SK-N-SH treated with all-trans-retinoic acid at 6 μM for 48 hours (cell line): ENCODE measurements around the gene AUTS2.

ENCODE experiments used
- ATAC-seq: fragments of 200-7000 bp; cut with Tn5 transposase; 3 replicates; pipeline ENCODE4 v1.9.1; 2020; ENCODE audit warnings: mild to moderate bottlenecking, moderate library complexity
- ARNTL ChIP-seq: fragments of 450-650 bp; formaldehyde crosslinking; IDR thresholded peaks from 2 replicates; pipeline ENCODE4 v1.5.0; 2020; ENCODE audit warnings: low read depth, mild to moderate bottlenecking, moderate library complexity, borderline replicate concordance
- BACH2 ChIP-seq: fragments of 250-450 bp; sonication (Bioruptor Pico); IDR thresholded peaks from 2 replicates; pipeline ENCODE4 v1.9.0; 2021; ENCODE audit warnings: mild to moderate bottlenecking, borderline replicate concordance
- CSDC2 ChIP-seq: fragments of 250-450 bp; sonication (Bioruptor Pico); IDR thresholded peaks from 2 replicates; pipeline ENCODE4 v1.5.0; 2020; ENCODE audit warnings: mild to moderate bottlenecking, moderate library complexity
- ESRRG ChIP-seq: fragments of 250-450 bp; sonication (Bioruptor Pico); IDR thresholded peaks from 2 replicates; pipeline ENCODE4 v1.6.1; 2021; ENCODE audit warnings: mild to moderate bottlenecking
- GLIS3 ChIP-seq: fragments of 250-450 bp; sonication (Bioruptor Pico); IDR thresholded peaks from 2 replicates; pipeline ENCODE4 v1.5.0; 2020; ENCODE audit warnings: mild to moderate bottlenecking, moderate library complexity
- ISL1 ChIP-seq: fragments of 250-450 bp; sonication (Bioruptor Pico); IDR thresholded peaks from 2 replicates; pipeline ENCODE4 v2.1.2; 2022; ENCODE audit warnings: mild to moderate bottlenecking, moderate library complexity
- OSR1 ChIP-seq: fragments of 250-450 bp; sonication (Bioruptor Pico); IDR thresholded peaks from 2 replicates; pipeline ENCODE4 v1.8.0; 2022; ENCODE audit warnings: moderate library complexity, mild to moderate bottlenecking, inconsistent platforms
- PATZ1 ChIP-seq: fragments of 250-450 bp; sonication (Bioruptor Pico); IDR thresholded peaks from 2 replicates; pipeline ENCODE4 v1.8.0; 2020; ENCODE audit warnings: mild to moderate bottlenecking, moderate library complexity, borderline replicate concordance
- POU6F1 ChIP-seq: fragments of 250-450 bp; sonication (Bioruptor Pico); IDR thresholded peaks from 2 replicates; pipeline ENCODE4 v1.8.0; 2021; ENCODE audit warnings: low read depth, mild to moderate bottlenecking, moderate library complexity, borderline replicate concordance
- PPARA ChIP-seq: fragments of 250-450 bp; sonication (Bioruptor Pico); IDR thresholded peaks from 2 replicates; pipeline ENCODE4 v1.5.0; 2020; ENCODE audit warnings: mild to moderate bottlenecking, borderline replicate concordance
- RARB ChIP-seq: fragments of 250-450 bp; sonication (Bioruptor Pico); IDR thresholded peaks from 2 replicates; pipeline ENCODE4 v1.8.0; 2021; ENCODE audit warnings: mild to moderate bottlenecking, moderate library complexity
- SNAI2 ChIP-seq: fragments of 250-450 bp; sonication (Bioruptor Pico); IDR thresholded peaks from 2 replicates; pipeline ENCODE4 v1.5.0; 2020; ENCODE audit warnings: mild to moderate bottlenecking, moderate library complexity
- TCF4 ChIP-seq: fragments of 250-450 bp; sonication (Bioruptor Pico); IDR thresholded peaks from 2 replicates; pipeline ENCODE4 v1.8.0; 2021; ENCODE audit warnings: mild to moderate bottlenecking, moderate library complexity, borderline replicate concordance
- TOX ChIP-seq: fragments of 250-450 bp; sonication (Bioruptor Pico); IDR thresholded peaks from 2 replicates; pipeline ENCODE4 v1.8.0; 2021; ENCODE audit warnings: mild to moderate bottlenecking, moderate library complexity, borderline replicate concordance
- ZC3H10 ChIP-seq: fragments of 250-450 bp; sonication (Bioruptor Pico); IDR thresholded peaks from 2 replicates; pipeline ENCODE4 v1.5.1; 2021; ENCODE audit warnings: mild to moderate bottlenecking, moderate library complexity
- ZFP3 ChIP-seq: fragments of 250-450 bp; sonication (Bioruptor Pico); IDR thresholded peaks from 2 replicates; pipeline ENCODE4 v1.5.0; 2020; ENCODE audit warnings: mild to moderate bottlenecking, moderate library complexity
- ZFP30 ChIP-seq: fragments of 450-650 bp; formaldehyde crosslinking; IDR thresholded peaks from 2 replicates; pipeline ENCODE4 v1.5.0; 2022; ENCODE audit warnings: mild to moderate bottlenecking, moderate library complexity
- ZNF565 ChIP-seq: fragments of 450-650 bp; formaldehyde crosslinking; conservative IDR thresholded peaks from 2 replicates; pipeline ENCODE4 v1.5.0; 2020; ENCODE audit warnings: low read depth, mild to moderate bottlenecking, moderate library complexity
- ZNF70 ChIP-seq: fragments of 450-650 bp; formaldehyde crosslinking; IDR thresholded peaks from 2 replicates; pipeline ENCODE4 v1.5.0; 2020; ENCODE audit warnings: mild to moderate bottlenecking, moderate library complexity
- ZNF8 ChIP-seq: fragments of 450-650 bp; formaldehyde crosslinking; IDR thresholded peaks from 2 replicates; pipeline ENCODE4 v1.5.0; 2020; ENCODE audit warnings: mild to moderate bottlenecking, moderate library complexity
- TF ChIP-seq, protein P1 (sequence below): fragments of 250-450 bp; sonication (Bioruptor Pico); IDR thresholded peaks from 2 replicates; pipeline ENCODE4 v1.5.0; 2020; ENCODE audit warnings: mild to moderate bottlenecking, moderate library complexity
- TF ChIP-seq, protein P2 (sequence below): fragments of 250-450 bp; sonication (Bioruptor Pico); IDR thresholded peaks from 2 replicates; pipeline ENCODE4 v1.5.1; 2021; ENCODE audit warnings: mild to moderate bottlenecking, moderate library complexity
- TF ChIP-seq, protein P3 (sequence below): fragments of 250-450 bp; sonication (Bioruptor Pico); IDR thresholded peaks from 2 replicates; pipeline ENCODE4 v1.5.1; 2020; ENCODE audit warnings: low read depth, mild to moderate bottlenecking, moderate library complexity

Gene AUTS2

GRCh38 chr7:70346844-70347462, 748.7 kb downstream of the AUTS2 start:
- ATAC-seq = no peak
- TF ChIP-seq ISL1 (CRISPR knock-in tag) = no peak
- TF ChIP-seq ZNF8 (CRISPR knock-in tag) = no peak
- TF ChIP-seq ZNF565 = no peak
- no peak for TF ChIP-seq ARNTL (CRISPR knock-in tag)
- TF ChIP-seq BACH2 = no peak
- TF ChIP-seq POU6F1 = no peak
- no peak for TF ChIP-seq PPARA
- TF ChIP-seq ESRRG (CRISPR knock-in tag) = no peak
- TF ChIP-seq, protein P1, sequence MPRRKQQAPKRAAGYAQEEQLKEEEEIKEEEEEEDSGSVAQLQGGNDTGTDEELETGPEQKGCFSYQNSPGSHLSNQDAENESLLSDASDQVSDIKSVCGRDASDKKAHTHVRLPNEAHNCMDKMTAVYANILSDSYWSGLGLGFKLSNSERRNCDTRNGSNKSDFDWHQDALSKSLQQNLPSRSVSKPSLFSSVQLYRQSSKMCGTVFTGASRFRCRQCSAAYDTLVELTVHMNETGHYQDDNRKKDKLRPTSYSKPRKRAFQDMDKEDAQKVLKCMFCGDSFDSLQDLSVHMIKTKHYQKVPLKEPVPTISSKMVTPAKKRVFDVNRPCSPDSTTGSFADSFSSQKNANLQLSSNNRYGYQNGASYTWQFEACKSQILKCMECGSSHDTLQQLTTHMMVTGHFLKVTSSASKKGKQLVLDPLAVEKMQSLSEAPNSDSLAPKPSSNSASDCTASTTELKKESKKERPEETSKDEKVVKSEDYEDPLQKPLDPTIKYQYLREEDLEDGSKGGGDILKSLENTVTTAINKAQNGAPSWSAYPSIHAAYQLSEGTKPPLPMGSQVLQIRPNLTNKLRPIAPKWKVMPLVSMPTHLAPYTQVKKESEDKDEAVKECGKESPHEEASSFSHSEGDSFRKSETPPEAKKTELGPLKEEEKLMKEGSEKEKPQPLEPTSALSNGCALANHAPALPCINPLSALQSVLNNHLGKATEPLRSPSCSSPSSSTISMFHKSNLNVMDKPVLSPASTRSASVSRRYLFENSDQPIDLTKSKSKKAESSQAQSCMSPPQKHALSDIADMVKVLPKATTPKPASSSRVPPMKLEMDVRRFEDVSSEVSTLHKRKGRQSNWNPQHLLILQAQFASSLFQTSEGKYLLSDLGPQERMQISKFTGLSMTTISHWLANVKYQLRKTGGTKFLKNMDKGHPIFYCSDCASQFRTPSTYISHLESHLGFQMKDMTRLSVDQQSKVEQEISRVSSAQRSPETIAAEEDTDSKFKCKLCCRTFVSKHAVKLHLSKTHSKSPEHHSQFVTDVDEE (CRISPR knock-in tag) = no peak
- TF ChIP-seq RARB (CRISPR knock-in tag) = no peak
- TF ChIP-seq ZFP3 (CRISPR knock-in tag) = no peak
- no peak for TF ChIP-seq ZC3H10 (CRISPR knock-in tag)
- TF ChIP-seq CSDC2 (CRISPR knock-in tag) = no peak
- no peak for TF ChIP-seq PATZ1 (CRISPR knock-in tag)
- no peak for TF ChIP-seq TOX (CRISPR knock-in tag)

GRCh38 chr7:70347463-70348254, 749.4 kb downstream of the AUTS2 start:
- no peak for TF ChIP-seq RARB (CRISPR knock-in tag)
- TF ChIP-seq ZNF8 (CRISPR knock-in tag) = no peak
- TF ChIP-seq POU6F1 = no peak
- TF ChIP-seq ZNF565 = no peak
- TF ChIP-seq GLIS3 (CRISPR knock-in tag) = no peak
- TF ChIP-seq, protein P2, sequence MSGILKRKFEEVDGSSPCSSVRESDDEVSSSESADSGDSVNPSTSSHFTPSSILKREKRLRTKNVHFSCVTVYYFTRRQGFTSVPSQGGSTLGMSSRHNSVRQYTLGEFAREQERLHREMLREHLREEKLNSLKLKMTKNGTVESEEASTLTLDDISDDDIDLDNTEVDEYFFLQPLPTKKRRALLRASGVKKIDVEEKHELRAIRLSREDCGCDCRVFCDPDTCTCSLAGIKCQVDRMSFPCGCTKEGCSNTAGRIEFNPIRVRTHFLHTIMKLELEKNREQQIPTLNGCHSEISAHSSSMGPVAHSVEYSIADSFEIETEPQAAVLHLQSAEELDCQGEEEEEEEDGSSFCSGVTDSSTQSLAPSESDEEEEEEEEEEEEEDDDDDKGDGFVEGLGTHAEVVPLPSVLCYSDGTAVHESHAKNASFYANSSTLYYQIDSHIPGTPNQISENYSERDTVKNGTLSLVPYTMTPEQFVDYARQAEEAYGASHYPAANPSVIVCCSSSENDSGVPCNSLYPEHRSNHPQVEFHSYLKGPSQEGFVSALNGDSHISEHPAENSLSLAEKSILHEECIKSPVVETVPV (CRISPR knock-in tag) = no peak
- TF ChIP-seq ZNF70 (CRISPR knock-in tag) = no peak
- TF ChIP-seq ZC3H10 (CRISPR knock-in tag) = no peak
- TF ChIP-seq SNAI2 (CRISPR knock-in tag) = no peak
- no peak for TF ChIP-seq PATZ1 (CRISPR knock-in tag)
- TF ChIP-seq BACH2 = no peak
- no peak for TF ChIP-seq PPARA
- TF ChIP-seq, protein P3, sequence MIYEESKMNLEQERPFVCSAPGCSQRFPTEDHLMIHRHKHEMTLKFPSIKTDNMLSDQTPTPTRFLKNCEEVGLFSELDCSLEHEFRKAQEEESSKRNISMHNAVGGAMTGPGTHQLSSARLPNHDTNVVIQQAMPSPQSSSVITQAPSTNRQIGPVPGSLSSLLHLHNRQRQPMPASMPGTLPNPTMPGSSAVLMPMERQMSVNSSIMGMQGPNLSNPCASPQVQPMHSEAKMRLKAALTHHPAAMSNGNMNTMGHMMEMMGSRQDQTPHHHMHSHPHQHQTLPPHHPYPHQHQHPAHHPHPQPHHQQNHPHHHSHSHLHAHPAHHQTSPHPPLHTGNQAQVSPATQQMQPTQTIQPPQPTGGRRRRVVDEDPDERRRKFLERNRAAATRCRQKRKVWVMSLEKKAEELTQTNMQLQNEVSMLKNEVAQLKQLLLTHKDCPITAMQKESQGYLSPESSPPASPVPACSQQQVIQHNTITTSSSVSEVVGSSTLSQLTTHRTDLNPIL (CRISPR knock-in tag) = no peak
- no peak for TF ChIP-seq ZFP3 (CRISPR knock-in tag)
- TF ChIP-seq ESRRG (CRISPR knock-in tag) = no peak
- no peak for TF ChIP-seq ZFP30
- no peak for TF ChIP-seq TCF4
- no peak for TF ChIP-seq OSR1 (CRISPR knock-in tag)
- TF ChIP-seq TOX (CRISPR knock-in tag) = no peak
- TF ChIP-seq ARNTL (CRISPR knock-in tag) = no peak
- ATAC-seq = no peak
